Endometrial microvascular endothelial cells (primary cell): ENCODE data around the gene AGBL4. TPM values are rescaled to one million over a fixed set of nuclear protein-coding genes. Genes with fewer than 3 reads are reported as not detected.

Experiments used
- in situ Hi-C: cut with HindIII; loops from 2 replicates; pipeline ENCODE4 v1.10.0; 2017; ENCODE audit warnings: low sequenced_read_pairs, low pct_unique_long_range_greater_than_20kb; ENCODE audit errors: inconsistent ontology term
- total RNA-seq: library from RNA; depleted of rRNA; stranded (reverse); fragments of >200 nt; gene quantifications from one replicate; pipeline ENCODE4 v1.2.3, GENCODE V29; 2015; ENCODE audit errors: inconsistent ontology term

The AGBL4 gene
- total RNA-seq, 1 donor from 2014 or later, result not detected

GRCh38 chr1:48999321-48999720 lies 1024.4 kb downstream of the AGBL4 start:
- in situ Hi-C loops, result no loop called here

GRCh38 chr1:48996311-48996710 lies 1027.4 kb downstream of the AGBL4 start:
- in situ Hi-C loops, result no loop called here

GRCh38 chr1:48988633-48989197 lies 1035.0 kb downstream of the AGBL4 start:
- in situ Hi-C loops, result no loop called here

GRCh38 chr1:48979940-48980339 lies 1043.8 kb downstream of the AGBL4 start:
- in situ Hi-C loops, result no loop called here

- in situ Hi-C loops, result no loop called here
These were observed 1045.3 kb downstream of the AGBL4 start for GRCh38 chr1:48978413-48978812.

GRCh38 chr1:48977273-48977672 lies 1046.5 kb downstream of the AGBL4 start:
- in situ Hi-C loops, result no loop called here

GRCh38 chr1:48969971-48970370 lies 1053.8 kb downstream of the AGBL4 start:
- in situ Hi-C loops, result no loop called here

- in situ Hi-C loops, result no loop called here
These were observed 1056.4 kb downstream of the AGBL4 start for GRCh38 chr1:48967318-48967717.

GRCh38 chr1:48966583-48966982 lies 1057.2 kb downstream of the AGBL4 start:
- in situ Hi-C loops, result no loop called here

GRCh38 chr1:48960320-48960719 lies 1063.4 kb downstream of the AGBL4 start:
- in situ Hi-C loops, result no loop called here

GRCh38 chr1:48955774-48956173 lies 1068.0 kb downstream of the AGBL4 start:
- in situ Hi-C loops, result no loop called here

GRCh38 chr1:48953617-48954016 lies 1070.1 kb downstream of the AGBL4 start:
- in situ Hi-C loops, result no loop called here

- in situ Hi-C loops, result no loop called here
These were observed 1075.2 kb downstream of the AGBL4 start for GRCh38 chr1:48948562-48948961.

- in situ Hi-C loops, result no loop called here
These were observed 1075.8 kb downstream of the AGBL4 start for GRCh38 chr1:48947761-48948537.

GRCh38 chr1:48946070-48946469 lies 1077.7 kb downstream of the AGBL4 start:
- in situ Hi-C loops, result no loop called here

GRCh38 chr1:48944811-48945210 lies 1078.9 kb downstream of the AGBL4 start:
- in situ Hi-C loops, result no loop called here

- in situ Hi-C loops, result no loop called here
These were observed 1079.9 kb downstream of the AGBL4 start for GRCh38 chr1:48943826-48944225.

- in situ Hi-C loops, result no loop called here
These were observed 1080.4 kb downstream of the AGBL4 start for GRCh38 chr1:48943393-48943792.

- in situ Hi-C loops, result no loop called here
These were observed 1082.6 kb downstream of the AGBL4 start for GRCh38 chr1:48940962-48941732.

GRCh38 chr1:48940354-48940753 lies 1083.4 kb downstream of the AGBL4 start:
- in situ Hi-C loops, result no loop called here
